Measurements from ENCODE around the gene GLG1.
A peak's percentile ranks its signal among the peaks of the same experiment; 100 is the strongest.

GLG1 gene

DNA sequence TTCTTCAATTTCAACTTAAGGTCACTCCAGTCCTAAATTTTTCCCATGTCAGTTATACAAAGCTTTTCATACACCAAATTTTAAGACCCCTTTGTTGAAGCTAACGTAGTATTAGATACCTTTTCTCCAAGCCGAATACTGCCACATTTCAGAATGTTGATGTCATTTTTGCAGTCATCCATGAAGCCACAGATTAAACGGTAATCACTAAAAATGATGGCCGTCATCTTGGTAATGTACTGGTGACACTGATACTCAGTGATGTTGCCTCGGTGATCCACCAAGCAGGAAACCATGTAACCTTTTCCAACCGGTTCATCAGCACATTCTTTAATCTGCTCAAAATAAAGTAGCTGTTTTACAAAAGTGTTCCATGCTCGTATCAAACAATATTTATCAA is 103.5 kb downstream of the GLG1 start:
- TF ChIP-seq, protein P1, sequence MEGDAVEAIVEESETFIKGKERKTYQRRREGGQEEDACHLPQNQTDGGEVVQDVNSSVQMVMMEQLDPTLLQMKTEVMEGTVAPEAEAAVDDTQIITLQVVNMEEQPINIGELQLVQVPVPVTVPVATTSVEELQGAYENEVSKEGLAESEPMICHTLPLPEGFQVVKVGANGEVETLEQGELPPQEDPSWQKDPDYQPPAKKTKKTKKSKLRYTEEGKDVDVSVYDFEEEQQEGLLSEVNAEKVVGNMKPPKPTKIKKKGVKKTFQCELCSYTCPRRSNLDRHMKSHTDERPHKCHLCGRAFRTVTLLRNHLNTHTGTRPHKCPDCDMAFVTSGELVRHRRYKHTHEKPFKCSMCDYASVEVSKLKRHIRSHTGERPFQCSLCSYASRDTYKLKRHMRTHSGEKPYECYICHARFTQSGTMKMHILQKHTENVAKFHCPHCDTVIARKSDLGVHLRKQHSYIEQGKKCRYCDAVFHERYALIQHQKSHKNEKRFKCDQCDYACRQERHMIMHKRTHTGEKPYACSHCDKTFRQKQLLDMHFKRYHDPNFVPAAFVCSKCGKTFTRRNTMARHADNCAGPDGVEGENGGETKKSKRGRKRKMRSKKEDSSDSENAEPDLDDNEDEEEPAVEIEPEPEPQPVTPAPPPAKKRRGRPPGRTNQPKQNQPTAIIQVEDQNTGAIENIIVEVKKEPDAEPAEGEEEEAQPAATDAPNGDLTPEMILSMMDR (conservative IDR thresholded peaks at IDR 0.05), result no peak
- no peak overlapping the region for H3K27ac ChIP-seq

DNA sequence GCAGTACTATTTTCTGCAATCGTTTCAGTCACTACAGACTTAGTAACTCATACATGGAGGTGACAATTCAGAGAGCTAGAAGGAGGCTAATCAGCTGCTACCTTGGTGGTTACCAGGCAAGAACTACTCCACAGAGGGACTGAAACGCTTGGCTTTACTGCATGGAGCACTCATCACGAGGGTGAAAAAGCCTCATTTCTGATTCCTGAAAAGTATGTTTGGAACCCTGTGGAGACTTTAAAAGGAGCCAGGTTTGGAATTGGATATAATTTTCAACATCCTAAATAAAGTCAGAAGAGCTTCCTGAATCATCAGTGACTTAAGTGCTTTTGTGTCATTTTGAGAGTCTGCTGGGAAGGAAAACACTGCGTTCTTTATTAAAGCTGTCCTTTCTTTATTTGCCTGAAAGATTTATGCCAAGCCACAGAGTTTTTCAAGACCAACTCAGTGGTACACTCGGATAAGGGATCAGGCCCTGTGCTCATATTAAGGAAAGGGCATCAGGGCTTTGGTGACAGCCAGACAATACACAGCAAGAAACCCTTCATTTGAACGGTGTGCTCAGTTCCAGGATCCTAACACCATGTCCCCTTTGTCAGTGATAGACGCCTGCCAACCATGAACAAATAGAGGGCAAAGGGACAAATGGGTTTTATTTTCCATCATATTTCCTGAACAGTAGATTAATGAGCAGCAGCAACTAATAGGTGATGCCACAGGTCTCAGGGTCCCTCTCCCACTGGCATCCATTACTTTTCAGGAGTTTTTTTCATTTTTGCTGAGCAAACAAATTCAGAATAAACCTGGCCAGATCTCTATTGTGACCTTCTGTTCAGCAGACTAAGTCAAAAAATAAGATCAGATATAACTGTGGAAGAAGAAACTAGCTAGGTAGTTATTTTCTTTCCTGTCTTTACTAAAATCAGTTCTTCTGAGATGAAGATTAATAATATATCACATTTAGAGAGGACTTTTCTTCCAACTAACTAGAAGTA is 105.1 kb downstream of the GLG1 start:
- peak overlapping the region; percentile 45 for H3K27ac ChIP-seq

DNA sequence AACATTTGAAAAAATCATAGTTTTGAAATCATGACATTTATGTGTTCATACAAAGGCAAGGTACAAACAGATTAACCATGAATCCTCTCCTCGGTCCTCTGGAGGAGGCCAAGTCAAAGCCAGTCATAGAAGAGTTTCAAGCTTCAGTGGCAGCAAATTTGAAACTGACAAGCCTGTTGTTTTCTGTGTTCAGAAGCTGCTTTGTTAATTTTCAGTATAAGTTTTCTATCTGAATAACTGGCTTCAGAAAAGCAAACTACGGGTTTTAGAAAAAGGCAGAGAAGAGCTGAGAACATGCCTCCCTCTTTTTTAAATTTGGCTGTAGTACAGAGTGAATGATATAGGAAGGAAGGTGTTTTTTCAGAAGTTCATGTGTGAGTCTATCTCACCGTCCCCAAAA is 106.0 kb downstream of the GLG1 start:
- peak overlapping the region; percentile 45 for H3K27ac ChIP-seq
- TF ChIP-seq, protein P1 (conservative IDR thresholded peaks at IDR 0.05), result no peak

More for the DNA sequence above, 105.1 kb downstream of the GLG1 start:
- TF ChIP-seq, protein P1 (conservative IDR thresholded peaks at IDR 0.05), result no peak

DNA sequence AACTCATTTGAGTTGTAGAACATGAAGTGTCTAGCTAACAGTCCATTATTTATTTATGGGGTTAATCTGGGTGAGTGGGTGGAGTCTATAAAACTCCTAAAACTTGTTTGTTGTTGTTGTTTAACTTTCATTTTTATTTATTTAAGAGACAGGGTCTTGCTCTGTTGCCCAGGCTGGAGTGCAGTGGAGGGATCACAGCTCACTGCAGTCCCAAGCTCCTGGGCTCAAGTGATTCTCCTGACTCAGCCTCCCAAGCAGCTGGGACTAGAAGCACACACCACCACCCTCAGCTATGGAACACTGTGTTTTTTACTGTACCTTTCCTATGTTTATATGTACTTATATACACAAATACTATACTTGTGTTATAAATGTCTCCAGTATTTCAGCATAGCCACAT is 107.8 kb downstream of the GLG1 start:
- H3K27ac ChIP-seq, result no peak overlapping the region
- TF ChIP-seq, protein P1 (conservative IDR thresholded peaks at IDR 0.05), result no peak

DNA sequence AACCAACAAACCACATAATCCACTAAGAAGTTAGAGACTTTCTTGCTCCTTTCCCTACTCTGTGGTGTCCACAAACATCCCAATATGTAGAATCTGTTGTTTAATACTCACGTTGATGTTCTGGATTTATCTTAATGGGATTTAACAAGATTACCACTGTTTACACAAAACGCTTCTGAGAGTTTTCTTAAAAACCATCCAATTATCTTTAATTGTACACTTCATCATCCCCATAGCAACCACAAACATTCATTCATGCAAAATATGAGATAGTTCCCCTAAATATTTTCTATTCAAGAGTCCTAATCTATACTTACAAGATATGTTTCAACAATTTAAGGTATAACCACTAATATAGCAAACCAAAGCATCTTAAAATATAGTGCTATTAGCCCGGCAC is 109.2 kb downstream of the GLG1 start:
- H3K27ac ChIP-seq, result no peak overlapping the region
- TF ChIP-seq, protein P1 (conservative IDR thresholded peaks at IDR 0.05), result no peak

DNA sequence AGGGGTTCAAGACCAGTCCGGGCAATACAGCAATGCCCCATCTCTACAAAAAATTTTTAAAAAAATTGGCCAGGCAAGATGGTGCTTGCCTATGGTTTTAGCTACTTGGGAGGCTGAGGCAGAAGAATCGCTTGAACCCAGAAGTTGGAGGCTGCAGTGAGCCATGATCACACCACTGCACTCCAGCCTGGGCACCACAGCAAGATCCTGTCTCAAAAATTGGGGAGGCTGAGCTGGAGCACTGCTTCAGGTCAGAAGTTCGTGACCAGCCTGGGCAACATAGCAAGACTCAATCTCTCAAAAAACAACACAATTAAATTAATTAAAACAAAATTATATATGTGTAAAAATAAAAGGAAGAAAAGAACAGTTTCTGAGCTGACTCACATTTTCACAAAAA is 110.9 kb downstream of the GLG1 start:
- TF ChIP-seq, protein P1 (conservative IDR thresholded peaks at IDR 0.05), result no peak
- no peak overlapping the region for H3K27ac ChIP-seq

DNA sequence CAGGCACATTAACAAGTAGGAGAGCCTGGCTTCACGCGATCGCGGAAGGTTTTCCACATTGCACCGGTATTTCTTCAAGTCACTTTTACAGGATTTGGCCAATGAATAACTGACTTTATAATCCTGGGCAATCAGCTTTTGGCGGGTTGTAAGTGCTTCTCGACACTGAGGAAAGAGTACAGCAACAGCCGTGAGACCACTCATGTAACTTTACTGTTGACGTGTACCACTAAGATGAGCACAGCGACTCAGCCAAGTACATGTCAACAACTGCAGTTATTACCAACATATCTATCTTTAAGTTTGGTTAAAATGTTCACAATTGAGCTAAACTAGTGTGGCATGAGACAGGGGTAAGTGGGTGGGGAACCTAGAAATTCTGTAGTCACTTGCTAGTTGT is 113.9 kb downstream of the GLG1 start:
- TF ChIP-seq, protein P1 (conservative IDR thresholded peaks at IDR 0.05), result no peak

More for the DNA sequence above, 113.9 kb downstream of the GLG1 start:
- H3K27ac ChIP-seq, result no peak overlapping the region
